AG08396 (cell line): ENCODE measurements around the gene PLXDC1.

Experiments used
- DNase-seq: peaks from one replicate; pipeline ENCODE4 v3.0.0; 2012; ENCODE audit warnings: low spot score, mixed read lengths

Gene PLXDC1

GRCh38 chr17:39014044-39014794 is 137.2 kb downstream of the PLXDC1 start:
- DNase-seq = no peak
